A673 (cell line): Measurements from ENCODE around the gene FOLR3. TPM values are rescaled to one million over a fixed set of nuclear protein-coding genes. Genes with fewer than 3 reads are reported as not detected.

Experiments
- BruUV-seq: library from RNA; stranded (reverse); fragments of 400-500 nt; replicated peaks from 2 replicates; lab custom pipeline; 2021; lab: Mats Ljungman, UMichigan
- CTCF ChIA-PET: fragments of 300-600 bp; sonication (Branson Sonifier 250); formaldehyde crosslinking; loops from one replicate; lab custom pipeline; 2022; ENCODE audit warnings: antibody characterized with exemption; lab: Charles Lee
- POLR2A ChIA-PET: fragments of 300-600 bp; sonication (Branson Sonifier 250); formaldehyde crosslinking; loops from one replicate; lab custom pipeline; 2022; ENCODE audit warnings: antibody characterized with exemption; ENCODE audit not compliant: low non-redundant PET; lab: Charles Lee
- DNase-seq: peaks from one replicate; pipeline ENCODE4 v3.0.0-alpha.2; 2015; ENCODE audit warnings: low spot score
- H3K27ac ChIP-seq: fragments of 200-600 bp; sonication (generic); 2 replicates; pipeline ENCODE4 v1.5.1; 2016; ENCODE audit warnings: mixed run types, low read depth, mild to moderate bottlenecking, mixed read lengths, antibody characterized with exemption, low read length; ENCODE audit not compliant: poor library complexity, severe bottlenecking
- H3K27me3 ChIP-seq: fragments of 200-600 bp; sonication (generic); replicated peaks from 2 replicates; pipeline ENCODE4 v1.6.1; 2017; ENCODE audit warnings: mixed run types, low read depth, mild to moderate bottlenecking, mixed read lengths, antibody characterized with exemption, low read length; ENCODE audit not compliant: insufficient read depth, poor library complexity
- H3K36me3 ChIP-seq: fragments of 200-600 bp; sonication (generic); 2 replicates; pipeline ENCODE4 v1.6.1; 2016; ENCODE audit warnings: mixed run types, mild to moderate bottlenecking, mixed read lengths, antibody characterized with exemption, low read length; ENCODE audit not compliant: insufficient read depth, poor library complexity, severe bottlenecking
- H3K4me1 ChIP-seq: fragments of 200-600 bp; sonication (generic); 2 replicates; pipeline ENCODE4 v1.6.1; 2017; ENCODE audit warnings: mixed run types, mild to moderate bottlenecking, mixed read lengths, antibody characterized with exemption, low read length; ENCODE audit not compliant: insufficient read depth, poor library complexity, severe bottlenecking
- H3K4me3 ChIP-seq: fragments of 200-600 bp; sonication (generic); 2 replicates; pipeline ENCODE4 v1.5.1; 2016; ENCODE audit warnings: low read depth, mixed run types, mild to moderate bottlenecking, mixed read lengths, low read length; ENCODE audit not compliant: poor library complexity, severe bottlenecking
- H3K9me3 ChIP-seq: fragments of 200-600 bp; sonication (generic); 2 replicates; pipeline ENCODE4 v1.6.1; 2016; ENCODE audit warnings: mixed run types, low read depth, mild to moderate bottlenecking, mixed read lengths, antibody characterized with exemption, low read length; ENCODE audit not compliant: poor library complexity, severe bottlenecking
- CTCF ChIP-seq: fragments of 300-800, 200-600 bp; sonication (generic); conservative IDR thresholded peaks from 2 replicates; pipeline ENCODE4 v1.5.1; 2017; ENCODE audit warnings: low read depth, mild to moderate bottlenecking, antibody characterized with exemption, low read length, moderate library complexity, mixed read lengths
- EZH2 ChIP-seq: fragments of 200-600 bp; sonication (generic); IDR thresholded peaks from 2 replicates; pipeline ENCODE4 v1.6.1; 2017; ENCODE audit warnings: borderline replicate concordance, low read depth, mild to moderate bottlenecking, mixed read lengths, antibody characterized with exemption, low read length; ENCODE audit not compliant: poor library complexity, severe bottlenecking
- intact Hi-C: fragments of 100-400 bp; cut with micrococcal nuclease; formaldehyde crosslinking; loops from one replicate; pipeline ENCODE4 v1.10.0; 2022; ENCODE audit not compliant: unreplicated experiment
- total RNA-seq: library from RNA; stranded (reverse); gene quantifications from 2 replicates; pipeline ENCODE4 v1.2.3, GENCODE V29; 2021

FOLR3 gene
- total RNA-seq, 1 experiment from 2014 or later: not detected

DNA sequence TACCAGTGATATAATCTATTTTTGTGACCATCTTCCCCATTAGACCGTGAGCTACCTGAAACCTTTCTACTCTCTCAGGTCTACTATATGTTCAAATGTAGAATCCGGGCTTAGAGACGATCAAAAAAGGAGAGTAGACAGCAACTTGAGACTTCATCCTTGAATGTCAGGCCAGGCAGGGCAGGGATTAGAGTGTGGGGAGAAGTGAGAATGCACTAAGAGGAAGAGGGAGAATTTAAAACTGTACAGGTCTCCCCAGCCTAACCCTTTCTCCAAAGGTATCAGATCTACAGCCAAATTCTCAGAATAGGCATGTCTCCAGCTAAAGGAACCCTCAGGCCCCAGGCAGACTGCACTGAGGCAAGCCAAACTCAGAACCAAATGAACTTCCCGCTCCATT, 33.4 kb upstream of the FOLR3 start:
- Histone ChIP-seq H3K9me3 (no peaks in the 10 kb centered on the region), H3K36me3 (peaks cover 21% of the 10 kb centered on the region), H3K27me3 (no peaks in the 10 kb centered on the region), H3K4me3 (peak overlapping the region; percentile 88), H3K4me1 (peaks cover 14% of the 10 kb centered on the region), H3K27ac (peak overlapping the region; percentile 94)
- TF ChIP-seq CTCF: no peak
- TF ChIP-seq EZH2: no peak
- intact Hi-C loops: no loop called here
- CTCF ChIA-PET: no interaction called here
- BruUV-seq: TSS peak; percentile 66
- no peak for DNase-seq
- POLR2A ChIA-PET: no interaction called here

DNA sequence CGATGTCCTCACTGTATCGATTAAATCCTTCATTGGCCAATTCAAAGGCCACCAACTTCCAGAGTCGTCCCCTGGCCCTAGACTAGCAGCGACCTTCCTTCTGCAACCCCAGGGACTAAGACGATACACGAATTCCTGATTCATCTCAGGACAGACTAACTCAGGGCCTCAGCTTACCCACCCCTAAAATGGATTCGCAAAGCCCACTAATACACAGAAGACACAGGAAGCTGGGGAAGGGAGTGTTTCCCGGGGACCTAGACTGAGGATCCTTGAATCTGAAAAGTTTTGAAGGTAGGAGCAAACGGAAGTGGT, 32.9 kb upstream of the FOLR3 start:
- no peak for DNase-seq
- POLR2A ChIA-PET: no interaction called here
- CTCF ChIA-PET: no interaction called here
- Histone ChIP-seq H3K36me3 (peaks cover 17% of the 10 kb centered on the region), H3K27me3 (no peaks in the 10 kb centered on the region), H3K9me3 (no peaks in the 10 kb centered on the region), H3K4me1 (peaks cover 14% of the 10 kb centered on the region), H3K27ac (peak overlapping the region; percentile 94), H3K4me3 (peak overlapping the region; percentile 88)
- BruUV-seq: no TSS peak
- intact Hi-C loops: no loop called here
- TF ChIP-seq CTCF (no peak), EZH2 (no peak)

- BruUV-seq: no TSS peak
These were observed 32.4 kb upstream of the FOLR3 start, which contains the start of gene LAMTOR1 for GRCh38 chr11:72102946-72103753. Gene LAMTOR1 (minus strand): TSS chr11:72103297. CDS start chr11:72103224, 73 bp downstream.

More at GRCh38 chr11:72102946-72103753, 32.4 kb upstream of the FOLR3 start, which contains the start of gene LAMTOR1:
- POLR2A ChIA-PET: no interaction called here
- H3K27me3 ChIP-seq: no peaks in the 10 kb centered on the region
- peaks cover 11% of the 10 kb centered on the region for H3K36me3 ChIP-seq
- H3K9me3 ChIP-seq: no peaks in the 10 kb centered on the region
- peak within 1 kb of the TSS; percentile 88 for H3K4me3 ChIP-seq
- peaks cover 14% of the 10 kb centered on the region for H3K4me1 ChIP-seq
- CTCF ChIA-PET: no interaction called here
- peak within 1 kb of the TSS; percentile 94 for H3K27ac ChIP-seq
- peak; percentile 100 for DNase-seq
- TF ChIP-seq CTCF: peak; percentile 48
- no peak for TF ChIP-seq EZH2
- intact Hi-C loops: loop anchor here (1.0 kb wide), 2 partner anchors 9 to 23 kb away; partner anchors contain the start of genes ANAPC15, LRRC51 and NUMA1
